GM19193 (cell line): ENCODE measurements around the gene CFH.

Experiments
- POLR2A ChIP-seq: IDR thresholded peaks from 4 replicates; pipeline ENCODE4 v1.6.1; 2011; ENCODE audit not compliant: insufficient read depth, insufficient read length; ENCODE audit errors: extremely low read depth

The CFH gene

GRCh38 chr1:196717868-196718267, 66.0 kb downstream of the CFH start:
- no peak for TF ChIP-seq POLR2A

GRCh38 chr1:196723325-196724185, 71.7 kb downstream of the CFH start:
- no peak for TF ChIP-seq POLR2A

- no peak for TF ChIP-seq POLR2A
These were observed 80.7 kb downstream of the CFH start for GRCh38 chr1:196732526-196732925.

GRCh38 chr1:196733091-196733970, 81.5 kb downstream of the CFH start:
- TF ChIP-seq POLR2A, result no peak

GRCh38 chr1:196734006-196734405, 82.2 kb downstream of the CFH start:
- no peak for TF ChIP-seq POLR2A

- TF ChIP-seq POLR2A, result no peak
These were observed 82.6 kb downstream of the CFH start for GRCh38 chr1:196734460-196734859.

- no peak for TF ChIP-seq POLR2A
These were observed 86.9 kb downstream of the CFH start for GRCh38 chr1:196738730-196739129.

- no peak for TF ChIP-seq POLR2A
These were observed 121.9 kb downstream of the CFH start for GRCh38 chr1:196773713-196774112.

GRCh38 chr1:196774175-196774574, 122.3 kb downstream of the CFH start:
- no peak for TF ChIP-seq POLR2A

- no peak for TF ChIP-seq POLR2A
These were observed 122.8 kb downstream of the CFH start, which contains the start of gene CFHR3 for GRCh38 chr1:196774603-196775002. TSS of gene CFHR3 (plus strand) at chr1:196774840. CDS start at chr1:196774887, 47 bp downstream.

GRCh38 chr1:196777603-196778002, 125.8 kb downstream of the CFH start:
- TF ChIP-seq POLR2A, result no peak

- no peak for TF ChIP-seq POLR2A
These were observed 127.2 kb downstream of the CFH start for GRCh38 chr1:196779093-196779492.
